Stimulated activated CD4-positive, alpha-beta T cell treated with anti-CD3 and anti-CD28 coated beads, Interleukin-4, amount 100 ng/mL, for 4 hours (primary cell): Measurements from ENCODE around the gene LACTB.

Experiments
- DNase-seq, 2 experiments: peaks; one replicate each; pipeline ENCODE4 v3.0.0-alpha.2; 2020

LACTB gene

GRCh38 chr15:63134245-63134985, 12.8 kb downstream of the LACTB start:
- no peak for DNase-seq

- DNase-seq: no peak
Observed at GRCh38 chr15:63135281-63135680, 13.6 kb downstream of the LACTB start.

- DNase-seq: no peak
Observed at GRCh38 chr15:63135804-63136203, 14.1 kb downstream of the LACTB start.

GRCh38 chr15:63136742-63137141, 15.1 kb downstream of the LACTB start:
- DNase-seq: no peak

- DNase-seq: no peak
Observed at GRCh38 chr15:63140936-63141335, 19.3 kb downstream of the LACTB start.

- no peak for DNase-seq
Observed at GRCh38 chr15:63145426-63145825, 23.8 kb downstream of the LACTB start.

GRCh38 chr15:63146684-63147083, 25.0 kb downstream of the LACTB start:
- no peak for DNase-seq

- DNase-seq: no peak
Observed at GRCh38 chr15:63151665-63152064, 30.0 kb downstream of the LACTB start.

GRCh38 chr15:63155486-63155885, 33.8 kb downstream of the LACTB start:
- DNase-seq: no peak

GRCh38 chr15:63156086-63156710, 34.5 kb downstream of the LACTB start:
- no peak for DNase-seq

- DNase-seq: no peak
Observed at GRCh38 chr15:63156755-63157117, 35.1 kb downstream of the LACTB start.

- peak; percentile 83 to 86 for DNase-seq
Observed at GRCh38 chr15:63157118-63157843, 35.6 kb downstream of the LACTB start, which contains the start of gene RPS27L. RPS27L (minus strand) TSS chr15:63157477; CDS start chr15:63157405, 72 bp downstream.

GRCh38 chr15:63157891-63158431, 36.3 kb downstream of the LACTB start:
- DNase-seq: no peak

- no peak for DNase-seq
Observed at GRCh38 chr15:63160638-63161037, 39.0 kb downstream of the LACTB start.

GRCh38 chr15:63163217-63163616, 41.6 kb downstream of the LACTB start:
- no peak for DNase-seq

- no peak for DNase-seq
Observed at GRCh38 chr15:63165166-63165859, 43.7 kb downstream of the LACTB start.

- no peak for DNase-seq
Observed at GRCh38 chr15:63166219-63166618, 44.6 kb downstream of the LACTB start.

GRCh38 chr15:63169788-63170187, 48.1 kb downstream of the LACTB start:
- no peak for DNase-seq

GRCh38 chr15:63172376-63172775, 50.7 kb downstream of the LACTB start:
- DNase-seq: no peak

GRCh38 chr15:63172851-63173451, 51.3 kb downstream of the LACTB start:
- DNase-seq: no peak

- DNase-seq: no peak
Observed at GRCh38 chr15:63176302-63176701, 54.6 kb downstream of the LACTB start.

GRCh38 chr15:63178034-63178433, 56.4 kb downstream of the LACTB start:
- no peak for DNase-seq

GRCh38 chr15:63180746-63181145, 59.1 kb downstream of the LACTB start:
- no peak for DNase-seq
